ENCODE data around the gene PCDHGA1.

- TF ChIP-seq CTCF (IDR thresholded peaks at IDR 0.05 in 4 of 5, conservative IDR thresholded peaks at IDR 0.05 in 1 of 5) (no peak), POLR2A (IDR thresholded peaks at IDR 0.05) (no peak)
These were observed 202.4 kb downstream of the PCDHGA1 start for GRCh38 chr5:141532726-141533125.
